H9 (cell line): ENCODE measurements around the gene SNORC. TPM values are rescaled to one million over a fixed set of nuclear protein-coding genes. Genes with fewer than 3 reads are reported as not detected.

Experiments used
- DNase-seq: peaks from one replicate; pipeline ENCODE4 v3.0.0-alpha.2; 2017
- H2AFZ ChIP-seq: one replicate; pipeline ENCODE4 v1.6.1; 2013; ENCODE audit warnings: mild to moderate bottlenecking, low read length, control low read depth, moderate library complexity
- H2AK5ac ChIP-seq: 2 replicates; pipeline ENCODE4 v1.6.1; 2013; ENCODE audit warnings: low read length, control low read depth, mixed read lengths; ENCODE audit not compliant: insufficient read length
- H2BK120ac ChIP-seq: one replicate; pipeline ENCODE4 v1.6.1; 2013; ENCODE audit warnings: low read depth, mild to moderate bottlenecking, low read length, control low read depth, inconsistent platforms; ENCODE audit not compliant: poor library complexity, severe bottlenecking
- H2BK12ac ChIP-seq: 2 replicates; pipeline ENCODE4 v1.6.1; 2013; ENCODE audit warnings: low read length, control low read depth, mixed read lengths, low read depth; ENCODE audit not compliant: insufficient read length
- H2BK15ac ChIP-seq: 2 replicates; pipeline ENCODE4 v1.6.1; 2013; ENCODE audit warnings: low read depth, low read length, control low read depth
- H2BK20ac ChIP-seq: one replicate; pipeline ENCODE4 v1.6.1; 2013; ENCODE audit warnings: low read depth, mild to moderate bottlenecking, low read length, control low read depth, inconsistent platforms; ENCODE audit not compliant: poor library complexity, severe bottlenecking
- H2BK5ac ChIP-seq: 2 replicates; pipeline ENCODE4 v1.6.1; 2013; ENCODE audit warnings: low read length, control low read depth, mixed read lengths; ENCODE audit not compliant: insufficient read length
- H3K14ac ChIP-seq: 2 replicates; pipeline ENCODE4 v1.6.1; 2013; ENCODE audit warnings: low read length, control low read depth; ENCODE audit not compliant: insufficient read depth
- H3K18ac ChIP-seq: 2 replicates; pipeline ENCODE4 v1.6.1; 2013; ENCODE audit warnings: low read depth, mild to moderate bottlenecking, mixed read lengths, low read length, control low read depth; ENCODE audit not compliant: insufficient read length
- H3K23ac ChIP-seq: 2 replicates; pipeline ENCODE4 v1.6.1; 2013; ENCODE audit warnings: low read length, control low read depth, mixed read lengths, low read depth; ENCODE audit not compliant: insufficient read length
- H3K23me2 ChIP-seq: 2 replicates; pipeline ENCODE4 v1.6.1; 2013; ENCODE audit warnings: low read depth, mild to moderate bottlenecking, mixed read lengths, low read length, control low read depth; ENCODE audit not compliant: insufficient read length, poor library complexity, severe bottlenecking
- H3K27ac ChIP-seq: 2 replicates; pipeline ENCODE4 v1.5.1; 2013; ENCODE audit warnings: low read length, control low read depth, mixed read lengths, low read depth; ENCODE audit not compliant: insufficient read length
- H3K27me3 ChIP-seq: 2 replicates; pipeline ENCODE4 v1.6.1; 2013; ENCODE audit warnings: low read length, control low read depth, inconsistent platforms; ENCODE audit not compliant: insufficient read depth
- H3K4ac ChIP-seq: 2 replicates; pipeline ENCODE4 v1.6.1; 2013; ENCODE audit warnings: low read depth, mild to moderate bottlenecking, control low read depth, inconsistent platforms, low read length, moderate library complexity
- H3K4me1 ChIP-seq: 2 replicates; pipeline ENCODE4 v1.6.1; 2013; ENCODE audit warnings: low read length, control low read depth, inconsistent platforms; ENCODE audit not compliant: insufficient read depth
- H3K4me2 ChIP-seq: 2 replicates; pipeline ENCODE4 v1.6.1; 2013; ENCODE audit warnings: low read length, control low read depth, mixed read lengths; ENCODE audit not compliant: insufficient read length, insufficient read depth
- H3K56ac ChIP-seq: 2 replicates; pipeline ENCODE4 v1.6.1; 2013; ENCODE audit warnings: low read depth, mild to moderate bottlenecking, mixed read lengths, low read length, control low read depth; ENCODE audit not compliant: insufficient read length
- H3K79me1 ChIP-seq: 2 replicates; pipeline ENCODE4 v1.6.1; 2013; ENCODE audit warnings: low read depth, mild to moderate bottlenecking, moderate library complexity, low read length, control low read depth, inconsistent platforms; ENCODE audit not compliant: insufficient read depth, poor library complexity, severe bottlenecking
- H3K79me2 ChIP-seq: 2 replicates; pipeline ENCODE4 v1.6.1; 2013; ENCODE audit warnings: low read length, control low read depth, inconsistent platforms; ENCODE audit not compliant: insufficient read depth
- H3K9ac ChIP-seq: 2 replicates; pipeline ENCODE4 v1.6.1; 2013; ENCODE audit warnings: low read length, control low read depth, mixed read lengths; ENCODE audit not compliant: insufficient read length; ENCODE audit errors: extremely low read depth
- H3K9me3 ChIP-seq: one replicate; pipeline ENCODE4 v1.6.1; 2013; ENCODE audit warnings: low read depth, low read length, inconsistent platforms; ENCODE audit not compliant: control insufficient read depth
- H3T11ph ChIP-seq: one replicate; pipeline ENCODE4 v1.6.1; 2013; ENCODE audit warnings: mild to moderate bottlenecking, low read length, control low read depth, inconsistent platforms
- H4K20me1 ChIP-seq: one replicate; pipeline ENCODE4 v1.6.1; 2013; ENCODE audit not compliant: control insufficient read depth, insufficient read length, insufficient read depth
- H4K5ac ChIP-seq: 2 replicates; pipeline ENCODE4 v1.6.1; 2013; ENCODE audit warnings: low read depth, mild to moderate bottlenecking, mixed read lengths, low read length, control low read depth; ENCODE audit not compliant: insufficient read length
- H4K8ac ChIP-seq: replicated peaks from 2 replicates; pipeline ENCODE4 v1.6.1; 2013; ENCODE audit warnings: low read length, control low read depth, mixed read lengths, low read depth; ENCODE audit not compliant: insufficient read length
- H4K91ac ChIP-seq: 2 replicates; pipeline ENCODE4 v1.6.1; 2013; ENCODE audit warnings: low read depth, mild to moderate bottlenecking, moderate library complexity, mixed read lengths, low read length, control low read depth; ENCODE audit not compliant: insufficient read length
- H3K27ac Mint-ChIP-seq, 3 experiments: 2 replicates in 2 of 3; 3 replicates in 1 of 3; pipeline ENCODE4 v1.8.0; 2020 to 2021; ENCODE audit warnings: mixed read lengths in 3 of 3, mild to moderate bottlenecking in 1 of 3, moderate library complexity in 1 of 3
- H3K27me3 Mint-ChIP-seq: 2 replicates; pipeline ENCODE4 v1.8.0; 2021; ENCODE audit warnings: low read depth, mild to moderate bottlenecking, moderate library complexity, mixed read lengths
- H3K36me3 Mint-ChIP-seq, 3 experiments: 2 replicates in 2 of 3; 3 replicates in 1 of 3; pipeline ENCODE4 v1.8.0; 2020 to 2021; ENCODE audit warnings: low read depth in 3 of 3, mixed read lengths in 3 of 3; ENCODE audit not compliant: insufficient read depth in 1 of 3
- H3K4me1 Mint-ChIP-seq, 2 experiments: 2 replicates each; pipeline ENCODE4 v1.8.0; 2020; ENCODE audit warnings: mixed read lengths in 2 of 2
- H3K4me3 Mint-ChIP-seq, 2 experiments: 2 replicates in 1 of 2; 3 replicates in 1 of 2; pipeline ENCODE4 v1.8.0; 2020 to 2021; ENCODE audit warnings: mild to moderate bottlenecking in 2 of 2, mixed read lengths in 2 of 2, moderate library complexity in 1 of 2
- H3K9me3 Mint-ChIP-seq, 2 experiments: 2 replicates in 1 of 2; 3 replicates in 1 of 2; pipeline ENCODE4 v1.8.0; 2020; ENCODE audit warnings: mild to moderate bottlenecking in 2 of 2, mixed read lengths in 2 of 2, moderate library complexity in 1 of 2
- WGBS: extraction: QIAGEN DNeasy Blood & Tissue Kit; methylation state at CpG from one replicate; pipeline ENCODE4 v1.1.7; 2013; ENCODE audit warnings: missing lambda C conversion rate, low lambda C conversion rate, mixed read lengths; ENCODE audit not compliant: insufficient read length; ENCODE audit errors: extremely low coverage; 5-methylcytosine and 5-hydroxymethylcytosine counted together
- total RNA-seq: library from RNA; stranded (reverse); gene quantifications from 2 replicates; pipeline ENCODE4 v1.2.1, GENCODE V29; 2021
- TF ChIP-seq, protein P1 (sequence below): fragments of 200-600 bp; sonication (generic); conservative IDR thresholded peaks from 3 replicates; pipeline ENCODE4 v1.8.0; 2021; ENCODE audit warnings: antibody characterized with exemption, mild to moderate bottlenecking

Gene SNORC
- total RNA-seq, 1 experiment from 2014 or later = 1.1 TPM

GRCh38 chr2:232888099-232888836, 18.2 kb downstream of the SNORC start:
- no peak overlapping the region for H3K14ac ChIP-seq
- no peak overlapping the region for H3K4me3 Mint-ChIP-seq
- H3K4me1 Mint-ChIP-seq = peaks cover 19 to 23% of the 10 kb centered on the region in 2 experiments
- H2BK20ac ChIP-seq = no peak overlapping the region
- H3K27me3 ChIP-seq = no peaks in the 10 kb centered on the region
- H4K20me1 ChIP-seq = no peaks in the 10 kb centered on the region
- no peak overlapping the region for H3K23ac ChIP-seq
- TF ChIP-seq, protein P1, sequence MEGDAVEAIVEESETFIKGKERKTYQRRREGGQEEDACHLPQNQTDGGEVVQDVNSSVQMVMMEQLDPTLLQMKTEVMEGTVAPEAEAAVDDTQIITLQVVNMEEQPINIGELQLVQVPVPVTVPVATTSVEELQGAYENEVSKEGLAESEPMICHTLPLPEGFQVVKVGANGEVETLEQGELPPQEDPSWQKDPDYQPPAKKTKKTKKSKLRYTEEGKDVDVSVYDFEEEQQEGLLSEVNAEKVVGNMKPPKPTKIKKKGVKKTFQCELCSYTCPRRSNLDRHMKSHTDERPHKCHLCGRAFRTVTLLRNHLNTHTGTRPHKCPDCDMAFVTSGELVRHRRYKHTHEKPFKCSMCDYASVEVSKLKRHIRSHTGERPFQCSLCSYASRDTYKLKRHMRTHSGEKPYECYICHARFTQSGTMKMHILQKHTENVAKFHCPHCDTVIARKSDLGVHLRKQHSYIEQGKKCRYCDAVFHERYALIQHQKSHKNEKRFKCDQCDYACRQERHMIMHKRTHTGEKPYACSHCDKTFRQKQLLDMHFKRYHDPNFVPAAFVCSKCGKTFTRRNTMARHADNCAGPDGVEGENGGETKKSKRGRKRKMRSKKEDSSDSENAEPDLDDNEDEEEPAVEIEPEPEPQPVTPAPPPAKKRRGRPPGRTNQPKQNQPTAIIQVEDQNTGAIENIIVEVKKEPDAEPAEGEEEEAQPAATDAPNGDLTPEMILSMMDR = no peak
- no peak overlapping the region for H2BK5ac ChIP-seq
- H3K9ac ChIP-seq = no peak overlapping the region
- DNase-seq = no peak
- H3T11ph ChIP-seq = no peak overlapping the region
- H2AK5ac ChIP-seq = no peak overlapping the region
- no peak overlapping the region for H3K18ac ChIP-seq
- no peak overlapping the region for H2BK12ac ChIP-seq
- H2AFZ ChIP-seq = no peak overlapping the region
- no peak overlapping the region for H3K4ac ChIP-seq
- H3K56ac ChIP-seq = no peak overlapping the region
- H3K27ac Mint-ChIP-seq = peak overlapping the region in 1 of 3 experiments; percentile 18; a peak in 1 of 7 replicates
- no peaks in the 10 kb centered on the region for H3K23me2 ChIP-seq
- no peak overlapping the region for H4K91ac ChIP-seq
- H3K27ac ChIP-seq = no peak overlapping the region
- no peaks in the 10 kb centered on the region; the same call in 1 of the 2 replicates for H3K4me1 ChIP-seq
- peaks cover 34% of the 10 kb centered on the region for H3K27me3 Mint-ChIP-seq
- no peak overlapping the region for H4K8ac ChIP-seq
- H3K9me3 ChIP-seq = no peaks in the 10 kb centered on the region
- no peaks in the 10 kb centered on the region for H3K79me2 ChIP-seq
- no CpG with 5 or more reads among the region's 21 CpGs for WGBS
- no peak overlapping the region for H2BK15ac ChIP-seq
- no peak overlapping the region for H2BK120ac ChIP-seq
- H3K9me3 Mint-ChIP-seq = peaks cover 0 to 2% of the 10 kb centered on the region in 2 experiments; a peak in 2 of 5 replicates
- H3K36me3 Mint-ChIP-seq = no peaks in the 10 kb centered on the region; a peak in 1 of 7 replicates
- no peaks in the 10 kb centered on the region for H3K79me1 ChIP-seq
- H3K4me2 ChIP-seq = no peak overlapping the region
- H4K5ac ChIP-seq = no peak overlapping the region
